SK-N-SH treated with all-trans-retinoic acid at 6 μM for 48 hours (cell line): ENCODE data around the gene WDR20.

Experiments used
- ATAC-seq: fragments of 200-7000 bp; cut with Tn5 transposase; 3 replicates; pipeline ENCODE4 v1.9.1; 2020; ENCODE audit warnings: mild to moderate bottlenecking, moderate library complexity
- ARNTL ChIP-seq: fragments of 450-650 bp; formaldehyde crosslinking; IDR thresholded peaks from 2 replicates; pipeline ENCODE4 v1.5.0; 2020; ENCODE audit warnings: low read depth, mild to moderate bottlenecking, moderate library complexity, borderline replicate concordance
- BACH2 ChIP-seq: fragments of 250-450 bp; sonication (Bioruptor Pico); IDR thresholded peaks from 2 replicates; pipeline ENCODE4 v1.9.0; 2021; ENCODE audit warnings: mild to moderate bottlenecking, borderline replicate concordance
- CREB5 ChIP-seq: fragments of 250-450 bp; sonication (Bioruptor Pico); IDR thresholded peaks from 2 replicates; pipeline ENCODE4 v1.5.1; 2020; ENCODE audit warnings: low read depth, mild to moderate bottlenecking, moderate library complexity
- CSDC2 ChIP-seq: fragments of 250-450 bp; sonication (Bioruptor Pico); IDR thresholded peaks from 2 replicates; pipeline ENCODE4 v1.5.0; 2020; ENCODE audit warnings: mild to moderate bottlenecking, moderate library complexity
- CSRNP3 ChIP-seq: fragments of 250-450 bp; sonication (Bioruptor Pico); IDR thresholded peaks from 2 replicates; pipeline ENCODE4 v1.5.1; 2021; ENCODE audit warnings: mild to moderate bottlenecking, moderate library complexity
- GLIS3 ChIP-seq: fragments of 250-450 bp; sonication (Bioruptor Pico); IDR thresholded peaks from 2 replicates; pipeline ENCODE4 v1.5.0; 2020; ENCODE audit warnings: mild to moderate bottlenecking, moderate library complexity
- ISL1 ChIP-seq: fragments of 250-450 bp; sonication (Bioruptor Pico); IDR thresholded peaks from 2 replicates; pipeline ENCODE4 v2.1.2; 2022; ENCODE audit warnings: mild to moderate bottlenecking, moderate library complexity
- OSR1 ChIP-seq: fragments of 250-450 bp; sonication (Bioruptor Pico); IDR thresholded peaks from 2 replicates; pipeline ENCODE4 v1.8.0; 2022; ENCODE audit warnings: moderate library complexity, mild to moderate bottlenecking, inconsistent platforms
- TCF4 ChIP-seq: fragments of 250-450 bp; sonication (Bioruptor Pico); IDR thresholded peaks from 2 replicates; pipeline ENCODE4 v1.8.0; 2021; ENCODE audit warnings: mild to moderate bottlenecking, moderate library complexity, borderline replicate concordance
- TSHZ2 ChIP-seq: fragments of 250-450 bp; sonication (Bioruptor Pico); IDR thresholded peaks from 2 replicates; pipeline ENCODE4 v1.5.0; 2020; ENCODE audit warnings: mild to moderate bottlenecking, moderate library complexity
- ZC3H10 ChIP-seq: fragments of 250-450 bp; sonication (Bioruptor Pico); IDR thresholded peaks from 2 replicates; pipeline ENCODE4 v1.5.1; 2021; ENCODE audit warnings: mild to moderate bottlenecking, moderate library complexity
- ZFP3 ChIP-seq: fragments of 250-450 bp; sonication (Bioruptor Pico); IDR thresholded peaks from 2 replicates; pipeline ENCODE4 v1.5.0; 2020; ENCODE audit warnings: mild to moderate bottlenecking, moderate library complexity
- ZNF8 ChIP-seq: fragments of 450-650 bp; formaldehyde crosslinking; IDR thresholded peaks from 2 replicates; pipeline ENCODE4 v1.5.0; 2020; ENCODE audit warnings: mild to moderate bottlenecking, moderate library complexity
- TF ChIP-seq, protein P1 (sequence below): fragments of 250-450 bp; sonication (Bioruptor Pico); IDR thresholded peaks from 2 replicates; pipeline ENCODE4 v1.8.0; 2020; ENCODE audit warnings: mild to moderate bottlenecking, moderate library complexity, borderline replicate concordance
- TF ChIP-seq, protein P2 (sequence below): fragments of 250-450 bp; sonication (Bioruptor Pico); IDR thresholded peaks from 2 replicates; pipeline ENCODE4 v1.8.0; 2021; ENCODE audit warnings: low read depth, mild to moderate bottlenecking, moderate library complexity, borderline replicate concordance

Gene WDR20

DNA sequence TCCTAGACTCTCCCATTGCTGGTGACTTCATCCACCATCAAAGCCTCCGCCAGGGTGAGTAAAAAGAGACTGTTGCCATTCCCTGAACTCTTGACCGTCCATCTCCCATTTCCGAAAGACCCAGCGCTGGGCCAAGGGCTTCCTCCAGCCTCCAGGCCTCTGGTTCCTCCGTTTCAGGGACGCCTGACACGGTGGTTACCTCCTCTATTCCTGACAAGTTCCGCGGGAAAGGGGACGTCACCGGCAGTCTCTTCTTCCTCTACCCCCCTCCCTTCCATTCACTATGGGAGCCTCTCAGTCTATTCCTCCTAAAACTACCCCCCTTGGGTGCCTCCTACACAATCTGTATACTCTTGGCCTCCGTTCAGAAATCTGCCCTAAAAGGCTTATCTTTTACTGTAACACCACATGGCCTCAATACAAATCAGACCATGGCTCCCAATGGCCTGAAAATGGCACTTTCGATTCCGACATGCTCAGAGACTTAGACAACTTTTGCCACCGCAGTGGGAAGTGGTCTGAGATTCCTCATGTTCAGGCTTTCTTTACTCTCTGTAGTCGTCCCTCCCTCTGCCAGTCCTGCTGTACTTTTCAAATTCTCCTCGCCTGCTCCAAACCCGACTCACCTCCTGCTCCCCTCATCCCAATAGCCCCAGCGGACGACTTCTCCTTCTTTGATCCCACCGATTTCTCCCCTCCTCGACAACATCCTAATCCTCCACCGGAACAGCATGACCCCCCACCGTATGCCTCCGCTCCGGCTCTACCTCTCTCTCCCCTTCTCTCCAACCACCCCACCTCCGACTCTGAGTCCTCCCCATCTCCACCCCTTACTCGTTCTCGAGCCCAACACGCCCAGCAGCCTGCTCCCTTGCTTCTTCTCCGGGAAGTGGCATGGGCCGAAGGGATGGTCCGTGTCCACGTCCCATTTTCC lies 94.9 kb downstream of the WDR20 start:
- TF ChIP-seq, protein P1, sequence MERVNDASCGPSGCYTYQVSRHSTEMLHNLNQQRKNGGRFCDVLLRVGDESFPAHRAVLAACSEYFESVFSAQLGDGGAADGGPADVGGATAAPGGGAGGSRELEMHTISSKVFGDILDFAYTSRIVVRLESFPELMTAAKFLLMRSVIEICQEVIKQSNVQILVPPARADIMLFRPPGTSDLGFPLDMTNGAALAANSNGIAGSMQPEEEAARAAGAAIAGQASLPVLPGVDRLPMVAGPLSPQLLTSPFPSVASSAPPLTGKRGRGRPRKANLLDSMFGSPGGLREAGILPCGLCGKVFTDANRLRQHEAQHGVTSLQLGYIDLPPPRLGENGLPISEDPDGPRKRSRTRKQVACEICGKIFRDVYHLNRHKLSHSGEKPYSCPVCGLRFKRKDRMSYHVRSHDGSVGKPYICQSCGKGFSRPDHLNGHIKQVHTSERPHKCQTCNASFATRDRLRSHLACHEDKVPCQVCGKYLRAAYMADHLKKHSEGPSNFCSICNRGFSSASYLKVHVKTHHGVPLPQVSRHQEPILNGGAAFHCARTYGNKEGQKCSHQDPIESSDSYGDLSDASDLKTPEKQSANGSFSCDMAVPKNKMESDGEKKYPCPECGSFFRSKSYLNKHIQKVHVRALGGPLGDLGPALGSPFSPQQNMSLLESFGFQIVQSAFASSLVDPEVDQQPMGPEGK: no peak
- TF ChIP-seq, protein P2, sequence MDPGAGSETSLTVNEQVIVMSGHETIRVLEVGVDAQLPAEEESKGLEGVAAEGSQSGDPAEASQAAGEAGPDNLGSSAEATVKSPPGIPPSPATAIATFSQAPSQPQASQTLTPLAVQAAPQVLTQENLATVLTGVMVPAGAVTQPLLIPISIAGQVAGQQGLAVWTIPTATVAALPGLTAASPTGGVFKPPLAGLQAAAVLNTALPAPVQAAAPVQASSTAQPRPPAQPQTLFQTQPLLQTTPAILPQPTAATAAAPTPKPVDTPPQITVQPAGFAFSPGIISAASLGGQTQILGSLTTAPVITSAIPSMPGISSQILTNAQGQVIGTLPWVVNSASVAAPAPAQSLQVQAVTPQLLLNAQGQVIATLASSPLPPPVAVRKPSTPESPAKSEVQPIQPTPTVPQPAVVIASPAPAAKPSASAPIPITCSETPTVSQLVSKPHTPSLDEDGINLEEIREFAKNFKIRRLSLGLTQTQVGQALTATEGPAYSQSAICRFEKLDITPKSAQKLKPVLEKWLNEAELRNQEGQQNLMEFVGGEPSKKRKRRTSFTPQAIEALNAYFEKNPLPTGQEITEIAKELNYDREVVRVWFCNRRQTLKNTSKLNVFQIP (CRISPR knock-in tag): no peak
- no peak for TF ChIP-seq TCF4 (CRISPR knock-in tag)
- no peak for ATAC-seq

DNA sequence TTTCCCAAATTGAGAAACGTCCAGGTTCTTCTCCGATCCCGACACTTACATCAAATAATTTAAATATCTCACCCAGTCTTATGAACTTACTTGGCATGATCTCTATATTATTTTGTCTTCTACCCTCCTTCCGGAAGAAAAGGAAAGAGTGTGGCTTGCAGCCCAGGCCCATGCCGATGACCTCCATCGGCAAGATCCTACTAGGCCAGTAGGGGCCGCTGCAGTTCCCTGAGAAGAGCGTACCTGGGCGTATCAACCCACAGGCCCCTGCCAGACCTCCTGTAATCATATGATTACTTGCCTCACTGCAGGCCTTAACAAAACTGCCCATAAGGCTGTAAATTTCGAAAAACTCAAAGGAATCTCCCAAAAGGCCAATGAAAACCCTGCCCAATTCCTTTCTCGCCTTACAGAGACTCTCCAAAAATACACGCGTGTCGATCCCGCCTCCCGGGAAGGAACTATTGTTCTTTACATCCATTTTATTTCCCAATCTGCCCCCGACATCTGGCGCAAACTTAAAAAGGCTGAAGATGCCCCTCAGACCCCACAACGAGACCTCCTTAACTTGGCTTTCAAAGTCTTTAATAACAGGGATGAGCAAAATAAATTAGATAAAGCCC lies 95.7 kb downstream of the WDR20 start:
- ATAC-seq: peak; percentile 96
- TF ChIP-seq, protein P1: no peak
- TF ChIP-seq ZNF8 (CRISPR knock-in tag): no peak
- TF ChIP-seq, protein P2 (CRISPR knock-in tag): no peak
- TF ChIP-seq ARNTL (CRISPR knock-in tag): no peak
- TF ChIP-seq, all 23 proteins: peak for 0

DNA sequence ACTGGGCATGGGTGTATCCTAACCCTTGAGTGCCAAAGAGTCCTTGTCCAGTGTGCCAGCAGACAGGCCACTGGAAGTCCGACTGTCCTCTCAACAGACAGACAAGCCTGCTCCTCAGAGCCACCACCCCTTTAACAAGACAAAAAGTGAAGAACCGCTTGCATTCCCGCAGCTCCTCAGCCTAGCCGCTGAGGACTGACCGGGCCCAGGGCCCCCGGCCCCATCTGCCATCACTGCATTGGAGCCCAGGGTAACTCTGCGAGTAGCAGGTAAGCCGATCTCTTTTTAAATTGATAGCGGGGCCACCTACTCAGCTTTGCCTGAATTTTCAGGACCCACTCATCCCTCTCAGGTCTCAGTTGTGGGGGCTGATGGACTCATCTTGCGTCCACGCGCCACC lies 96.3 kb downstream of the WDR20 start:
- TF ChIP-seq TSHZ2 (CRISPR knock-in tag) (no peak), OSR1 (CRISPR knock-in tag) (no peak)
- no peak for ATAC-seq

- no peak for ATAC-seq
- TF ChIP-seq ARNTL (CRISPR knock-in tag) (no peak), CSRNP3 (CRISPR knock-in tag) (no peak), BACH2 (CRISPR knock-in tag) (no peak), ZFP3 (CRISPR knock-in tag) (no peak), ZC3H10 (CRISPR knock-in tag) (no peak), GLIS3 (CRISPR knock-in tag) (no peak), OSR1 (CRISPR knock-in tag) (no peak), CSDC2 (CRISPR knock-in tag) (no peak), ISL1 (CRISPR knock-in tag) (no peak), CREB5 (CRISPR knock-in tag) (no peak)
- TF ChIP-seq, protein P2 (CRISPR knock-in tag): no peak
- TF ChIP-seq, protein P1: no peak
Observed at GRCh38 chr14:102238131-102238530, 98.4 kb downstream of the WDR20 start.
